K562 (cell line): ENCODE measurements around the gene TMEM45A. TPM values are rescaled to one million over a fixed set of nuclear protein-coding genes. Genes with fewer than 3 reads are reported as not detected.

Source experiments
- ATAC-seq: fragments of 200-7000 bp; cut with Tn5 transposase; 3 replicates; pipeline ENCODE4 v1.9.1; 2020; ENCODE audit warnings: moderate library complexity
- BruUV-seq: library from RNA; stranded (reverse); fragments of 400-500 nt; replicated peaks from 2 replicates; lab custom pipeline; 2021; lab: Mats Ljungman, UMichigan
- CTCF ChIA-PET: fragments of 300-600 bp; formaldehyde crosslinking; extraction: SDS; loops from one replicate; lab custom pipeline; 2021; ENCODE audit warnings: low intra/inter-chr PET ratio; lab: Yijun Ruan, JAX
- POLR2A ChIA-PET: fragments of 300-600, 350-650 bp; sonication (Branson Sonifier 250); formaldehyde crosslinking; extraction: SDS; loops from one replicate; lab custom pipeline; 2021; ENCODE audit warnings: antibody characterized with exemption, inconsistent platforms; lab: Yijun Ruan, JAX
- DNase-seq, 4 experiments: peaks; one replicate each; pipeline versions ENCODE4 v3.0.0 to v3.0.0-alpha.2; 2011 to 2018; ENCODE audit warnings: low spot score in 3 of 4, mixed read lengths in 3 of 4; ENCODE audit errors: extremely low read depth in 1 of 4
- FAIRE-seq: peaks from 2 replicates; lab custom pipeline; 2011; peaks lifted over from hg19 to GRCh38; lab: Jason Lieb, UNC
- H2AFZ ChIP-seq: 2 replicates; pipeline ENCODE4 v1.6.0; 2011; ENCODE audit warnings: low read depth, low read length, control low read depth, inconsistent platforms
- H3K27ac ChIP-seq: fragments of 200-600 bp; 3 replicates; pipeline ENCODE4 v1.8.0; 2011; ENCODE audit warnings: low read depth, mild to moderate bottlenecking, control low read depth, inconsistent platforms, low read length, moderate library complexity, mixed read lengths; ENCODE audit errors: extremely low read depth
- H3K27me3 ChIP-seq, 2 experiments: fragments of 300-600 bp in 1 of 2; 2 replicates in 1 of 2; 3 replicates in 1 of 2; pipeline versions ENCODE4 v1.6.0 to v1.8.0; 2011; ENCODE audit warnings: inconsistent platforms in 2 of 2, low read length in 2 of 2, mild to moderate bottlenecking in 1 of 2, mixed read lengths in 1 of 2, moderate library complexity in 1 of 2; ENCODE audit not compliant: control insufficient read depth in 2 of 2, insufficient read depth in 2 of 2
- H3K36me3 ChIP-seq: fragments of 300-600 bp; 3 replicates; pipeline ENCODE4 v1.8.0; 2011; ENCODE audit warnings: mild to moderate bottlenecking, low read length, inconsistent platforms; ENCODE audit not compliant: control insufficient read depth, insufficient read depth
- H3K4me1 ChIP-seq, 2 experiments: fragments of 200-600 bp in 1 of 2; replicated peaks in 1 of 2; 2 replicates in 1 of 2; 3 replicates in 1 of 2; pipeline versions ENCODE4 v1.5.1 to v1.8.0; 2011; ENCODE audit warnings: inconsistent platforms in 2 of 2, low read length in 2 of 2, mild to moderate bottlenecking in 1 of 2, mixed read lengths in 1 of 2, moderate library complexity in 1 of 2; ENCODE audit not compliant: control insufficient read depth in 2 of 2, insufficient read depth in 2 of 2
- H3K4me2 ChIP-seq: 2 replicates; pipeline ENCODE4 v1.6.1; 2011; ENCODE audit warnings: low read length, control low read depth, inconsistent platforms, mixed read lengths; ENCODE audit not compliant: insufficient read depth
- H3K4me3 ChIP-seq: fragments of 200-600 bp; sonication (generic), shearing (Covaris generic); 2 replicates; pipeline ENCODE4 v1.5.1; 2016; ENCODE audit warnings: control low read depth, inconsistent platforms
- H3K79me2 ChIP-seq: fragments of 200-600 bp; 3 replicates; pipeline ENCODE4 v1.8.0; 2011; ENCODE audit warnings: low read length, inconsistent platforms; ENCODE audit not compliant: control insufficient read depth, insufficient read depth
- H3K9ac ChIP-seq, 2 experiments: 2 replicates each; pipeline versions ENCODE4 v1.6.0 to v1.6.1; 2011; ENCODE audit warnings: low read depth in 2 of 2, low read length in 2 of 2, control low read depth in 1 of 2, inconsistent platforms in 1 of 2, mild to moderate bottlenecking in 1 of 2, mixed read lengths in 1 of 2; ENCODE audit not compliant: insufficient read depth in 1 of 2
- H3K9me1 ChIP-seq: one replicate; pipeline ENCODE4 v1.6.0; 2011; ENCODE audit warnings: inconsistent platforms, mild to moderate bottlenecking, low read length, moderate library complexity; ENCODE audit not compliant: control insufficient read depth, insufficient read depth
- H3K9me3 ChIP-seq: replicated peaks from 2 replicates; pipeline ENCODE4 v1.5.1; 2011; ENCODE audit warnings: low read depth, low read length, inconsistent platforms; ENCODE audit not compliant: control insufficient read depth, insufficient read depth
- H4K20me1 ChIP-seq: replicated peaks from 2 replicates; pipeline ENCODE4 v1.6.1; 2011; ENCODE audit warnings: low read length, inconsistent platforms, mixed read lengths; ENCODE audit not compliant: control insufficient read depth, insufficient read depth
- CUX1 ChIP-seq: fragments of 200-800 bp; sonication (Bioruptor generic); IDR thresholded peaks from 2 replicates; pipeline ENCODE4 v1.6.1; 2016; ENCODE audit warnings: missing genetic modification characterization, missing compliant biosample characterization
- DEAF1 ChIP-seq: fragments of 450-650 bp; formaldehyde crosslinking; IDR thresholded peaks from 2 replicates; pipeline ENCODE4 v1.4.0; 2020; ENCODE audit warnings: mild to moderate bottlenecking, moderate library complexity
- FOXM1 ChIP-seq, 2 experiments: fragments of 450-650 bp in 1 of 2; sonication (generic) in 1 of 2; formaldehyde crosslinking in 1 of 2; IDR thresholded peaks; 2 replicates each; pipeline versions ENCODE4 v1.6.1 to v1.9.0; 2017 to 2022; ENCODE audit warnings: low read depth in 2 of 2, mild to moderate bottlenecking in 2 of 2, missing genetic modification reagents in 1 of 2, moderate library complexity in 1 of 2
- NCOA6 ChIP-seq: fragments of 450-650 bp; IDR thresholded peaks from 2 replicates; pipeline ENCODE4 v1.6.1; 2017; ENCODE audit warnings: mild to moderate bottlenecking
- STAT5B ChIP-seq: fragments of 250-450 bp; sonication (Bioruptor Pico); IDR thresholded peaks from 2 replicates; pipeline ENCODE4 v1.8.0; 2021; ENCODE audit warnings: mild to moderate bottlenecking, inconsistent platforms
- TEAD1 ChIP-seq, 2 experiments: fragments of 450-650 bp in 1 of 2; sonication (generic) in 1 of 2; formaldehyde crosslinking; IDR thresholded peaks; 2 replicates each; pipeline versions ENCODE4 v1.4.0 to v1.8.0; 2020 to 2022; ENCODE audit warnings: mild to moderate bottlenecking in 2 of 2, missing genetic modification reagents in 1 of 2
- TEAD2 ChIP-seq: fragments of 450-650 bp; IDR thresholded peaks from 2 replicates; pipeline ENCODE4 v1.6.1; 2016; ENCODE audit warnings: missing genetic modification characterization, control low read depth, missing compliant biosample characterization
- ZBTB34 ChIP-seq: fragments of 250-450 bp; sonication (Bioruptor Pico); IDR thresholded peaks from 2 replicates; pipeline ENCODE4 v1.8.0; 2021; ENCODE audit warnings: mild to moderate bottlenecking, moderate library complexity
- ZNF143 ChIP-seq: sonication (generic); formaldehyde crosslinking; IDR thresholded peaks from 2 replicates; pipeline ENCODE4 v1.9.0; 2022; ENCODE audit warnings: mild to moderate bottlenecking, missing genetic modification reagents
- ZNF175 ChIP-seq: fragments of 200-800 bp; sonication (Bioruptor generic); IDR thresholded peaks from 2 replicates; pipeline ENCODE4 v1.6.1; 2016; ENCODE audit warnings: low read depth, mild to moderate bottlenecking, missing genetic modification characterization, missing compliant biosample characterization
- ZNF445 ChIP-seq: fragments of 250-450 bp; sonication (Bioruptor Pico); IDR thresholded peaks from 2 replicates; pipeline ENCODE4 v1.4.0; 2020; ENCODE audit warnings: low read depth, mild to moderate bottlenecking, moderate library complexity
- WGBS: fragments of 100-300 bp; shearing (Covaris generic); methylation state at CpG from one replicate; pipeline ENCODE4 v1.1.6; 2016; ENCODE audit warnings: low coverage, mixed read lengths; ENCODE audit not compliant: insufficient coverage; ENCODE audit errors: missing lambda C conversion rate; 5-methylcytosine and 5-hydroxymethylcytosine counted together
- in situ Hi-C: fragments of 300-500 bp; cut with MboI; formaldehyde crosslinking; loops from 4 replicates; pipeline ENCODE4 v1.15.0; 2018; ENCODE audit warnings: inconsistent platforms, mixed read lengths
- intact Hi-C: fragments of 100-400 bp; cut with micrococcal nuclease; formaldehyde crosslinking; loops from 2 replicates; pipeline ENCODE4 v1.14.2; 2022
- polyA plus RNA-seq, 8 experiments: library from polyadenylated mRNA; depleted of rRNA in 4 of 8; stranded (reverse) in 5 of 8; unstranded in 3 of 8; fragments of >200 nt; fragmentation: Nextera tagmentation in 2 of 8; fragmentation: Illumina TruSeq in 1 of 8; extraction: Ambion mirVana in 2 of 8; extraction: Trizol in 1 of 8; gene quantifications; 2 replicates each; pipeline versions ENCODE4 v1.2.1 to v1.2.3, GENCODE V29; 2011 to 2014; ENCODE audit warnings: inconsistent platforms in 1 of 8, missing spikeins in 1 of 8
- total RNA-seq, 7 experiments: library from RNA; depleted of rRNA in 6 of 7; stranded (reverse); fragments of >200 nt in 6 of 7; fragmentation: Illumina TruSeq in 2 of 7; extraction: Trizol in 2 of 7; gene quantifications; 2 replicates each; pipeline versions ENCODE4 v1.2.1 to v1.2.3, GENCODE V29; 2011 to 2021; ENCODE audit warnings: low replicate concordance in 1 of 7

TMEM45A gene
- total and polyA plus RNA-seq, 9 of the 15 experiments (the other 6 are each of a cell fraction or from before 2014, with no cell fraction given) = 0.41 to 4.1 (median 0.95) TPM

- H4K20me1 ChIP-seq = no peaks in the 10 kb centered on the region
- H3K36me3 ChIP-seq = no peaks in the 10 kb centered on the region
- H3K9ac ChIP-seq = no peak overlapping the region
- H3K4me2 ChIP-seq = no peak overlapping the region
- no TSS peak for BruUV-seq
- no peak overlapping the region for H2AFZ ChIP-seq
- H3K27ac ChIP-seq = no peak overlapping the region
- POLR2A ChIA-PET = interaction anchor here (0.9 kb wide), 1 partner anchor 9 kb away, joined by 3 read pairs; no protein-coding TSS in a partner anchor
- no peak for ATAC-seq
- CTCF ChIA-PET = no interaction called here
- H3K27me3 ChIP-seq = no peaks in the 10 kb centered on the region
- intact Hi-C loops (no loop called here), in situ Hi-C loops (no loop called here)
- H3K9me1 ChIP-seq = no peaks in the 10 kb centered on the region
- WGBS = 18% methylated on average over 1 of the region's 1 CpG
- H3K9me3 ChIP-seq = no peaks in the 10 kb centered on the region
- H3K4me1 ChIP-seq = no peaks in the 10 kb centered on the region
- no peaks in the 10 kb centered on the region for H3K79me2 ChIP-seq
- H3K4me3 ChIP-seq = no peak overlapping the region
- DNase-seq = no peak
- no peak for FAIRE-seq
- TF ChIP-seq FOXM1 (IDR thresholded peaks at IDR 0.05; ENCODE audit: low read depth) = no peak
- no peak for TF ChIP-seq FOXM1 (CRISPR knock-in tag; IDR thresholded peaks at IDR 0.05; ENCODE audit: low read depth)
- no peak for TF ChIP-seq STAT5B (CRISPR knock-in tag)
- no peak for TF ChIP-seq ZNF143 (CRISPR knock-in tag)
- TF ChIP-seq TEAD1 (CRISPR knock-in tag; IDR thresholded peaks at IDR 0.05) = no peak
- no peak for TF ChIP-seq TEAD2 (tag)
- TF ChIP-seq CUX1 = no peak
- no peak for TF ChIP-seq ZNF175 (CRISPR knock-in tag)
- TF ChIP-seq NCOA6 = no peak
- no peak for TF ChIP-seq DEAF1 (CRISPR knock-in tag)
- TF ChIP-seq ZBTB34 = no peak
- TF ChIP-seq ZNF445 = no peak
Observed at GRCh38 chr3:100577382-100578008, 85.1 kb downstream of the TMEM45A start.
